NCI-H345 treated with DMSO at 0.1 percent for 48 hours (cell line): ENCODE results near the gene ADIPOR2.
"Not testable (repeated sequence)": the region's sequence is repeated elsewhere in the genome, so short reads cannot be mapped to it uniquely, and the experiment has no call there.

Experiments used
- DNase-seq: peaks from one replicate; lab custom pipeline; 2025; ENCODE audit not compliant: unreplicated experiment; lab: John Stamatoyannopoulos, UW

Gene ADIPOR2

GRCh38 chr12:1810201-1810930, 119.5 kb downstream of the ADIPOR2 start:
- DNase-seq: no peak

DNA sequence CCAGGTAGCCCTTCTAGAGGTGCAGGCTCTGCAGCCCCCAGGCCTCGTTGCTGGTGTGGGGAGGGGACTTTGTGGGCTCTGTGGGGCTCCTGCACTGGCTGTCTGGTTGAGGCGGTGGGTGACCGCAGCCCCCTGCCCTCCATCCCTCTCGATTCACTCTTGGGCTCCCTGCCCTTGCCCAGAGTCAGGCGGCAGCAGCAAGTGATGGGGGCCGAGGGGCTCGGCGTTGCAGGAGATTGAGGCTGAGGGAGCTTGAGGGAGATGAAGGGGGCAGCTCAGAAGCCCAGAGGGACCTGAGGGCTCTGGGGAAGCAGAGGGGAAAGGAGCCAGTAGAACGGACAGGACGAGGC, 120.0 kb downstream of the ADIPOR2 start:
- DNase-seq: no peak

- no peak for DNase-seq
Measured at GRCh38 chr12:1811281-1811947, 120.5 kb downstream of the ADIPOR2 start.

DNA sequence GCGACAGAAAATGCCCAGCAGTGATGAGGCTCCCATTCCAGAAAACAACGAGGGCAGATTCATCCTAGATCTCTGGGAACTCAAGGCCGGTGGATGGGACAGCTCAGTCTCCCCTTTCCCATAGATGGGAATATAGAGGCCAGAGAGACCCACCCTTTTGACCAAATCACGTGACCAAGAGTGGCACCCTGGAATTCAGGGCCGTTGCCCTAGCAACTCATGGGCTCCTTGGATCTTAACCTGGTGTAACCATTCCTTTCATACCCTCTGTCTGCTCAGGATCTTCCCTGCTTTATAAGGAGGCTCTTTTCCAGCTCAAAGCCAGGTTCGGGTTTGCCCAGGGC, 121.0 kb downstream of the ADIPOR2 start:
- no peak for DNase-seq

DNA sequence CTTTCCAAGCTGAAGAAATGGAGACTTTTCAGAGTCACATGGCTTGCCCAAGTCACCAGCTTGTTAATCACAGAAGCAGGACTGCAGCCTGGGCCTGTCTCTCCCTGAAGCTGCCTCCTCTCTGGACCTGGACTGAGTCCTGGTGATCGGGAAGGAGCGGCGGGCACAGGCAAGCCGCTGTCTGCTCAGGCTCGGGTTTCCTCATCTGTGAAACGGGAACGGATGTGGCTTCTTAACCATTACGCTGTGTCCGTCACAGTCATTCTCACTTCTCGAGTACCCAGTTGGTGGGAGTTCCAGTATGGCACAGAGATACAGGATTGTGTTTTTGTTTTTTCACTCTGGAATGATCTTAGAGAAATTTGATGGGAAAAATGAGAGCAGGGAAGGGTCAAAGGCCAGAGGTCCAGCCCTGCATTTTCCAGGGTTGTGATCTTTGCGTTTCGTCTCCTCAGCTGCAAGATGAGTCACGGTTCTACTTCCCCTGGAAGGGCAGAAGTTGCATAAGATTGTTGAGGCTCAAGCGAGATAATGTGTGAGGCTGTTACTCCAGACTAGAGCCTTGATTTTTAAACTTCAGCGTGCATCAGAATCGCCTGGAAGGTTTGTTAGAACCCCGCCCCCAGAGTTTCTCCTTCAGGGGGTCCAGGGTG, 121.9 kb downstream of the ADIPOR2 start:
- no peak for DNase-seq

GRCh38 chr12:1814266-1814665, 123.4 kb downstream of the ADIPOR2 start:
- DNase-seq: no peak

GRCh38 chr12:1815108-1815507, 124.2 kb downstream of the ADIPOR2 start:
- no peak for DNase-seq

DNA sequence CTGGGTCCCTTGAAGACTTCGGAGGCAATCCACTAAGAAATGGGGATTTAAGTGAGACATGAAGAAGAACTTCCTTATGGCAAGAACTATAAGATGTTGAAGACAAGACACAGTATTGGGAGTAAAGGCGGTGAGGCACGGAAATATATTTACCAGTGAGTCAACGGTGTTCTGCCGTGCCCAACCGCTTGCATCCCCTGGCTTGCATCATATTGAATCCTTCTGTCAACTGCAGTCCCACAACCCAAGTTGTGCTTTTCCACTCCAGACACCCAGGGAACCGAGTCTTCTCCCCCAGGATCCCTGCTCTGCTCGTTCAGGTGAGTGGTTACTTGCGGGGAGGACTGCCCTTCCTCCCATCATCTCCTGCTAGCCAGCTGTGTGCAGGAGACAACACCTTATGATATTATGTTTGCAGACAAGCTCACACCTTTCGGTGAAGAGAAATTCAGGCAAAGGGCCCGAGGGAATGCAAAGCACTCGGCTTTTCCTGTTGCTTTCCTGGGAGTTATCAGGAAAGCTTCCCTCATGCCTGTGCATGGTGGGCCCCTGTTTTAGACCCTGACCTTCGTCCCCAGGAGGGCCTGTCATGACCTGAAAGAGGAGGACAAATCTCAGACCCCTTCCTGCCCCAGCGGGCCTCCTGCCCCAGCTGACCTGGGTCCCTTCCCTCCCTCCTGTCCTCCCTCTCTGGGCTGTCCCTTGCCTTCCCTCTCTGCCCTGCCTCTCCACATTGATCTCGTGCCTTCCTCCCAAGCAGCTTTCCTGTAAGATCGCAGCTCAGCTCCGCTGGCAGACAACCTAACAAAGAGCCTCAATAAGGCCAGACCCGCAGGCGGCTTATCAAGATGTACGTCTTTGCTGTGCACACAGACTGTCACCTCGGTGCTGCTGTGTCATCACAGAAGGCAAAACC, 125.2 kb downstream of the ADIPOR2 start:
- DNase-seq: no peak

GRCh38 chr12:1816730-1817348, 126.0 kb downstream of the ADIPOR2 start:
- no peak for DNase-seq

GRCh38 chr12:1817928-1818327, 127.1 kb downstream of the ADIPOR2 start:
- not testable (repeated sequence) for DNase-seq

DNA sequence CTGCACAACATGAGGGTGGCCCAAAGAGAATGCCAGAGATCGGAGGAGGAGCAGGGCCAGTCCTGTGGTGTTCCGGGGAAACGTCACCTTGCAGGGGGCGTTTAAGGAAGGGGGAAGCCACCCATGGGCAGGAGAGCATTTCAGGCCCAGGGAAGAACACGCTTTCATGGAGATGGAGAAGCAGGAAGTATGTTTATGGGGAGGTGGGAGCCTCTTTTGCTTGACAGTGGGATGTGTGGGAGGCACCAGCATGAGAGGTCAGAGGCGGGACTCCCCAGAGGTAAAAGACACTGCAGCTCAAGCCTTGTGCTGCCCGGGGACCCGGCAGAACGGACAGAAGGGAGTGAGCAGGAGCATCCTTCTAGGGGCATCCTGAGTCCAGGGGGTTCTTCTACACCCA, 128.2 kb downstream of the ADIPOR2 start:
- no peak for DNase-seq

DNA sequence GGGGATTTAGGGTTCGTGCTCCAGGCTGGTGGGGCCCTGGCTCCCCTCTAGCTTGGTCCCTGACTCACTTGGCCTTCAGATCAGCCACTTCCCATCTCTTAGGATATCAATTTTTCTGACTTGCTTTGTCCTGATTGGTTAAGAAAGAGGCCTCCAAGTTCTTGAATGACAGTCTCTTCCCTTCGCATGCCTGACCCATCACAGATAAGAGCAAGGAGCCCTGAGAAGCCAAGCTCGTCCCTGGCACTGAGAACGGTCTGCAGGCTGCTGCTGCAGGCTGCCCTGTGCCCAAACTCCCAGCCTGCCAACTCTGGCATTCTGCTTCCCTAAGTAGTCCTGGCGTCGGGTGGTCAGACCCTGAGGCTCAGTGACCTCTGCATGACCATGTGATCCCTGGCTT, 128.7 kb downstream of the ADIPOR2 start:
- DNase-seq: no peak

DNA sequence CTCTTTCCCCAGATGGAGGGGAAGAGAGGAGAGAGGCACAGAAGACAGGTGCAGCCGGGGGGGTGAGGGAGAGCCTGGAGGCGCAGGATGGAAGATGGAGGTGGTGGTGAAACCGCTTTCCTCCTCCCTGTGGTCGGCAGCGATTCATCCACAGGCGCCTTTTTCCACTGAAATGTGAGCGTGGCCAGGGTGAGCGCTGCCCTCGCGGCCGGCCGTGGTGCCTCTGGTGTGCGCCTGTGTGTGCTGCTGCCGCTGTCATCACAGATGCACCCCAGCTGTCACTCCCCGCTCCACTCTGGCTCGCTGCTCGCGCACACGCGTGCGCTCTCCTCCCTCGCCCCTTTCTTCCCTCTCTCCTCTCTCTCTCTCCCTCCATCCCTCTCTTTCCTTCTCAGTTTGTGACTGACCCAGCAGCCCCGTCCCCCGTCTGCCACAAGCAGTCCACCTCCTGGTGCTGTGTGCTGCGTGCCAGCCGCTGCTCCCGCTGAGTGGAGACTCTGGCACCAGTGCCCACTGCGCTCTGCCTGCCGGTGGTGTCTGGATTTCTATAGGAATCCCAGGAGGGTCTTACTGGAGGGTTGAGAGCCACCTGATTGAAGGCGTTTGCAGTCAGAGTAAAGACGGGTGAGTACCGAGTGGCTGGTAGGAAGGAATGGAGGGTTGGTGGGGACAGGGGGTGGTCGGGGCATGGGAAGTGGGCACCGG, 129.5 kb downstream of the ADIPOR2 start, which contains the start of gene LRTM2:
TSS of gene LRTM2 (plus strand) at position 375 of the 705 bp plus-strand sequence. CDS start 7,584 bp downstream, outside the sequence.
- no peak for DNase-seq

- DNase-seq: no peak
Measured at GRCh38 chr12:1820896-1821291, 130.0 kb downstream of the ADIPOR2 start.

DNA sequence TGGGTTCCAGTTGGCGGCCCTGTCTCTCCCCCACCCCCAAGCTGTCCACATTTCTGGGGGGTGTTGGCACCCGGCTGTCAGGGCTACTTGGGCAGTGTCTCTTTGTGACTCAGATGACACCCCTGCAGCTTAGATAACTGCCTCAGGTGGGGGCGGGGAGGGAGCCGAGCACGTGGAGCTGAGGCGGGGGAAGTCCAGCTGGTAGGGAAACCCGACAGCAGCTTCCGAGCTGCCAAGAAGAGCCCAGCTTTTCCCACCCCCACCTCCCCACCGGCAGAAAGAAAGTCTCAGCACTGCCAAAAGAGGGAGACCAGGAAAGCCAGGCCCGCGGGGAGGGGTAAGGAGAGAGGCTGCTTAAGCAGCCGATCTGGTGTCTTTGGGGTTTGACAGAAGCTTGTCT, 130.9 kb downstream of the ADIPOR2 start:
- no peak for DNase-seq

- DNase-seq: no peak
Measured at GRCh38 chr12:1822699-1823098, 131.8 kb downstream of the ADIPOR2 start.

DNA sequence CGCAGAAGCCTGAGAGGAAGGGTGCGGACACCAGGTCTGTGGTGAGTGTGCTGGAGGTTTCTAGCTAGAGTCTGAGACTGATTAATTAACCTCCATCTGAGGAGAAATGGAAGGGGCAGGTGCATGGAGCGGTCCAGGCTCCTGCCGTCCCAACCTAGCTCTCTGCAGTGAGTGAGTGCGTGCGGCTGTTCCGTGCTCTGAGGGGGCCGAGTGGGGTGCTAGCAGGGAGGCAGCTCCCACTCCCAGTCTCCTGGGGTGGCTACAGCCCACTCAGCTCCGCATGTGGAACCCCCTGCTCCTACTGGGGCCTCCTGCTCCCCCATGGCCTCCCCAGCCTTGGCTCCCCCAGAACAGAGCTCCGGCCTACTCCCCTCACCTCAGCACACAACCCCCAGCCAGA, 132.4 kb downstream of the ADIPOR2 start:
- DNase-seq: no peak

- DNase-seq: no peak
Measured at GRCh38 chr12:1825382-1826102, 134.7 kb downstream of the ADIPOR2 start.

- no peak for DNase-seq
Measured at GRCh38 chr12:1826401-1826800, 135.5 kb downstream of the ADIPOR2 start.
